Ramos (cell line): ENCODE measurements around the gene SRSF4.

Experiments used
- in situ Hi-C: fragments of 300-500 bp; cut with MboI; formaldehyde crosslinking; loops from one replicate; pipeline ENCODE4 v1.14.3; 2022; ENCODE audit warnings: low sequenced_read_pairs; ENCODE audit not compliant: unreplicated experiment

The SRSF4 gene

DNA sequence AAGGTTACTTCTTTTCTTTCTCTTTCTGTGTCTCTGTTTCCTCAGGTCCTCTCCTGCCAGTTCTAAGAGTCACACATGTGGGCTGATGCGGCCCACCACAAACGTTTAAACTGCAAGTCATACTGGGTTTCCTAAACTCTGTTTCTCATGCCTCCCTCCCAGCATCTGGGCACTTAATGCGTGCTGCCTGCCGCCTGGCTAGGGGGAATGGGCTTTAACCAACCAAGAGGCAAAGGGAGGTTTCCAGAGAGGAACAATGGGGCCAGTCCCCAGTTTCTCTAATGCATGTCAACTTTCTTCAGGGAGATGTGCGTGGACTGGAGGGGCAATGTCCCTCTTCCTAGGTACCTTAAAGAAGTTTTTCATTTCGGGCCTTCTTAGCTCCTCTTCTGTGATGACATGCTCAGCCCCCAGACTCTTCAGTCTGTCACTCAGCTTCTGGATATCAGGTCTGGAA is 19.9 kb upstream of the SRSF4 start:
- in situ Hi-C loops: no loop called here

DNA sequence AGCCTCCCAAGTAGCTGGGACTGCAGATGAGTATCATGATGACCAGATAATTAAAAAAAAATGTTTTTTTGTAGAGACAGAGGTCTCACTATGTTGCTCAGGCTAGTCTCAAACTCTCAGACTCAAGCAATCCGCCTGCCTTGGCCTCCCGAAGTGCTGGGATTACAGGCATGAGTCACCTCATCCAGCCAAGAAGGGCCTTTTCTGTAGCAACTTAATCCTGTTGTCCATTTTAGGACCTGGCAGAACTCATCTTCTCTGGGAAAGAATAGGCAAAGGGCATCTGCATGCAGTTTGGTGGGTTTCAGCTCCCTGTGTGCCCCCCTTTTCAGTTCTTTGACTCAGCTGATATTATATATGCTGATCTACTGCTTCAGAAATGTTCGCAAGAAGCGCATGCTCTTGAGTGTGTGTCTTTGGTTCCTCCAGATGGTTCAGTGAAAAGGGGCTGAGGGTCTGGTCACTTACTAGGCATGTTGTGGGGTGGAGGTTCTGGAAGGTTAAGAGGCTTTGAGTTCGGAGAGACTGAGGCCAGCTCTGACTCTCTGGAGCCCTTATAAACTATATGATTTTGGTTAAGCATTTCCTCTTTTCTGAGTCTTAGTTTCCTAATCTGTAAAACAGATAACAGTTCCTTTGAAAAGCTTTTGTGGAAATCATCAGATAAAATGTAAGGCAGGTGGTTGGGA is 19.4 kb upstream of the SRSF4 start:
- in situ Hi-C loops: no loop called here

DNA sequence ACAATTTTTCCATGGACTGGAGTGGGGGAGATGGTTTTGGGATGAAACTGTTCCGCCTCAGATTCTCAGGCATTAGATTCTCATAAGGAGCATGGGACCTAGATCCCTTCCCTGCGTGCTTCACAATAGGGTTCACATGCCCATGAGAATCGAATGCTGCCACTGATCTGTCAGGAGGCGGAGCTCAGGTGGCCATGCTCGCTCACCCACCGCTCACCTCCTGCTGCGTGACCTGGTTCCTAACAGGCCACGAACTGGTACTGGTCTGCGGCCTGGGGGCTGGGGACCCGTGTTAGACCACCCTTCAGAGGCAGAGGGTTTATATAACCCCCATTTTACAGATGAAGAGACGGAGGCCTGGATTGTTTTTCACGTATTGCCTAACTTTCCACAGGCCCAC is 16.3 kb upstream of the SRSF4 start:
- in situ Hi-C loops: loop anchor here (5.0 kb wide), 1 partner anchor 316 kb away; no protein-coding TSS in a partner anchor

DNA sequence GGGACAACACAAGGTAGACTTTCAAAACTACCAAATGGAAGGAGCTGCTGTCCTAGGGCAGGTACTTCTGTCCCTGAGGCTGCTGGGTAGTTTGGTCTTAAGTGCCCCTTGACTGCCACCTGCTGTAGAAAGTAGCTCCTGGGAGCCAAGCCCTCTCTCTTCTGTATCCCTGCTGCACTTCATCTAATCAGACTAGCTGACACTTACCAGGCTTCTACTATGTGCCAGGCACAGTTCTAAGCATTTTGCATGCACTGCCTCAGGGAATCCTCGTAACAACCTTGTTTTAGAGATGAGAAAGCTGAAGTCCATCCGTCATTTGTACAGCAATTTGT is 15.9 kb upstream of the SRSF4 start:
- in situ Hi-C loops: loop anchor here (5.0 kb wide), 1 partner anchor 315 kb away; no protein-coding TSS in a partner anchor

DNA sequence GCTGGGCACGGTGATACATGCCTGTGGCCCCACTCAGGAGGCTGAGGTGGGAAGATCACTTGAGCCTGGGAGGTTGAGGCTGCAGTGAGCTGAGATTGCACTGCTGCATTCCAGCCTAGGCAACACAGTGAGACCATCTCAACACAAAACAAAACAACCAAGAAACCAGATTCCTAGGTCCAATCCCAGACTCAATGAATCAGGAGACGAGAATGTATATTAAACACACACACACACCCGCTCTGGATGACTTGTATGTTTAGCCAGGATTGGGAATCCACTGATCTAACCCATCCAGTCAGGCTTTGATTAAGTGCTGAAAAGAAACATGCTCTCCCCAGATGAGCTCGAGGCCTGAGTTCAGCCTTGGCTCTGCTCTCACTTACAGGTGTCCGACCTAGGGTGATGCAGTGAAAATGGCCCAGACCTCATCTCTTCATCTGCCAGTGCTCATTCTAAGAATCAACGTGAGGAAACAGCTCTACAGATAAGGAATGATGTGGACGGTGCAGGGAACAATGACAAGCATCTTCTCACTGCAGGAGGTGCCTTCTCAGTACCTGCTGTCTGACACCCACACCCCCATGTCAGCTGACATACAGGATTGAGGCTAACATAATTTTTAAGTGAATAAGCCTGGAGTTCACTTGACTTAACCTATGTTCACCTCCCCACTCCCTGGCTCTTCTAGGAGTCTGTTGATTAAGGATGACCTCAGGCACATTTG is 15.3 kb upstream of the SRSF4 start:
- in situ Hi-C loops: loop anchor here (5.0 kb wide), 1 partner anchor 315 kb away; no protein-coding TSS in a partner anchor

DNA sequence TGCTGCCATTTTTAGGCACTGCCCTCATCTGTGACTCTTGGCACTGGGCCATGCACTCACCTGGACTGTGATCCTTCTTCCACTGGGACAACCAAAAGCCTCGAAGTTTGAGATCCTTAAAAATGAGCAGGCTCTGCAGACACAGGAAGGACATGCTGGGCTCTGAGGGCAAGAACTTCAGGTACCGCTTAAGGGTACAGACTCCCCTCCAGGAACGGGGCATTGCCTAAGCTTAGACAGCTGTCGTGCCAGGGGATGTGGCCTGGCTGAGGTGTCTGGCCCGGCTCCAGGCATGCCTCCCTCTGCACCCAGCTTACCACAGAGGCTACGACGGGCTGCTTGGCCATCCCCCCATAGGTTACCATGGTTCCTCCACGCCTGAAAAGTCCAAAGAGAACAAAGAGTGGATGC is 14.2 kb upstream of the SRSF4 start:
- in situ Hi-C loops: loop anchor here (5.0 kb wide), 1 partner anchor 314 kb away; no protein-coding TSS in a partner anchor

DNA sequence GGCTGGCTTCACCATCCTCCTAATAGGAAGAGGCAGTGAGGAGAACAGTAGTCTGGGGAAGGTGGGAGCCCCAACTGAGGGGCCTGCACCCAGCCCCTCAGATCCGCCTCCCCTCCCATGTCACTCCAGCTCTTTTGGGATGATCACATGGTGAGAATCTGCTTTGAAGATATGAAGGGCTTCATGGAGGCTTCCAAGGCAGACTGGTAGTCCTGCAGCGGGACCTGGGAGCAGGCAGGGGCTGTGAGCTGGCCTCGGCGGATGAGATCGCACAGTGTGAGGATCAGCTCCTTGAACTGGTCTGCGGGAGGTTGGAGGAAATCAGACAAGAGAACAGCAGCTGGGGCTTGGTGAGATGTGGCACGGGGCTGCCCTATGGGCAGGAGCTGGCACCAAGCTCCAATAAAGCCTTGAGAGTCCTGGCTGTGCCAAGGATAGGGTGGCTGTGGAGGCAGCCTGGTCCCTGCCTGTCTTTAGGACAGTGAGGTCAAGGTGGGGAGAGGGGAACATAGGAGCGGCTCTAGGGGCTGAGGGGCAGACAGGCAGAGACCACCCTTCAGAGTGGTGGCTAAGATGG is 12.3 kb upstream of the SRSF4 start:
- in situ Hi-C loops: no loop called here

DNA sequence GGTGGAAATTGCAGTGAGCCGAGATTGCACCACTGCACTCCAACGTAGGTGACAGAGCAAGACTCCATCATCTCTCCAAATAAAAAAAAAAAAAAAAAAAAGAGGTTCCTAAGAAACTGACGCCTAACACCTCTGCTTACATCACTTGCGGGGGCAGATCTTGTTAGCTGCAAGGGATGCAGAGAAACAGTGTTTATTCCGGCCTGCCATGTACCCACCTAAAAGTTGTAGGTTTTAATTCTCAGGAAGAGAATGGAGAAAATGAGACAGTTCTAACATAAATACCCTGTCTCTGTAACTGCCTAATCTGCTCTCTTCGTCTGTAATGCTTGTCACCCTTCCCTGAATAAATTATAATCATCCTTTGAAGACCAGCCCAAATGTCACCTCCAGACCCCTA is 9.0 kb upstream of the SRSF4 start:
- in situ Hi-C loops: no loop called here

DNA sequence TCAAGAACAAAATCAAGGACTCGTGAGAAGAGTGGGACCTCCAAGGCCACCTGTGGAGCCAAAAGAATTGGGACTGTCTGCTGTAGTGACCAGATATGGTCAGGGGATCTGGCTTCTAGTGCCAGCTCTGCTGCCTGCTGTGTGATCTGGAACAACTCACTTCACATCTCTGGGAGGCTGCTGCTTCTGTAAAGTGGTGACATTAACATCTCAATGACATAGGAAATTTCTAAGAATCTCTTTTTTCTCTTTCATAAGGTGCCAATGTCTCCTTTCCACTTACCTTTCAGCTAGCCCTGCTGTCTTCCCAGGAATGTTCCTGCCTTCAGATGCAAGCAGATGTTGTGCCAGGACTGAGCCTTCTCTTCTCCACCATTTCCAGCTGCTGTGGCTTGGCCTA is 5.0 kb upstream of the SRSF4 start:
- in situ Hi-C loops: no loop called here

DNA sequence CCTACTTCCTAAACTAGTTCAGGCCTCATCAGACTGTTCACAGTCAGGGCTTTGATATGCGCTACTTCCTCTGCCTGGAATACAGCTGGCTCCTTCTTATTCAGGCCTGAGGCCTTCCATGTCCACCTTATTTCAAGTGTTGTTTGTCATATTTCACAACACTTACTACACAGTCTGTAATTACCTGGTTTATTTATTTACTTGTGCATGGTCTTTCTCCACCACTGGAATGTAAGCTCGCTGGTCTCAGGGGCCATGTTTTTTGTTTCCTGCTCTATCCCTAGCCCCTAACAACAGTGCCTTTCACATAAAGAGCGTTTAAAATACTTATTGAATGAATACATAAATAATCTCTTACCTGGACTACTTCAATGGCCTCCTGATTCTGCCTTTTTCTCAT is 4.6 kb upstream of the SRSF4 start:
- in situ Hi-C loops: no loop called here

DNA sequence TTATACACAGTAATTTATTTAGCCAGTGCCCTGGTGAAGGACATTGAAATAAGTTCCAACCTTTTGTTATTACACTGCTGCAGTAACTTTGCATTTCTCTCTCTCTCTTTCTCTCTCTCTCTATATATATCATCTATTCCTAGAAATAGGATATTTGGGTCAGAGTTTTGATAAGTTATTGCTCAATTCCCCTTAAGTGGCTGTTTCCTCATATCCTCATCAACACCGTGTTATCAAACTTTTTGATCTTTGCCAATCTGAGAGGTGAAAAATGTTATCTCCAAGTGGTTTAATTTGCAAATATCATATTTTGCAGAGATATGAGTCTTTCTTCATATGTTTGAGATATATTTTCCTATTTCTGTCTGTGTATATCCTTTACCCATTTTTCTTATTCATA is 1.6 kb upstream of the SRSF4 start:
- in situ Hi-C loops: no loop called here

DNA sequence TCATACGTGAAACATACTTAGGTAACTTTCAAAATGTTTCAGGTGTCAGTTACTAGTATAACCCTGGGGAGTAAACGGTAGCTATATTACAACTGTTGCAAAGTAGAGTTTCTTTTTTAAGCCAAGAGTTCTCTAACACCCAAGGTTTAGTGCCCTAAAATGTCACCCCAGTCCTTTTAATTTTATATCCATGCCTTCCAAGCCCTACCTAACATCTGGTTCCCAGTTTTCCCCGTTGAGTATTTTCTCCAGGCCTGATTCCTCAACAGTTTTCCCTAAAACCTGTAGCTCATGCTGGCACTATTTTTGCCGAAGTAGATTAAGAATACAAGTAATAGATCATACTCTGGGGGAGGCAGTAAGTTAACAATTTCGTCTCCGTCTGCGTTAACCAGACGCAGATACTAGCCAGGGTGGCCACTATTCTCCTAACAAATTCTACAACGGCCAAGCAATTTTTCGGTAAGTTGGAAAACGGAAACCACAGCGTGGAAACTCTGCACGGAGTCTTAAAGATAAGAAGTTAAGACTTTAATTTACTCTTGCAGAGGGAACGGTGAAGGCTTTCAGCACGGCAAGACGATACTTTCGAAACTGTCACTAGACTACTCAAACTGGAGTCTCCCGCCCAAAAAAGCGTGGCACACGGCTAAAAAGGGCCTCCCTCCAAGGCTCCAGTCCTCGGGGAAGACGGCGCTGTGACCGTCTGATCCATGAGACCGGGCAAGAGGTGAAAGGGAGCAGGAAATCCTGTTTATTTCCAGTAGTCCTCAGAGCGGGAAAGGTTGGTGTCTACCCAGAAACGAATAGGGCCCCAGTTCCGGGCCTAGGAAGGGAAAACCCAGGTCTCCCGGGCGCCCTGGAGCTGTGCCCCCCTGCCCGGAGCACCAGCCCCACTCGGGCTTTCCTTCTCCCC is 945 bp downstream of the SRSF4 start:
- in situ Hi-C loops: no loop called here

DNA sequence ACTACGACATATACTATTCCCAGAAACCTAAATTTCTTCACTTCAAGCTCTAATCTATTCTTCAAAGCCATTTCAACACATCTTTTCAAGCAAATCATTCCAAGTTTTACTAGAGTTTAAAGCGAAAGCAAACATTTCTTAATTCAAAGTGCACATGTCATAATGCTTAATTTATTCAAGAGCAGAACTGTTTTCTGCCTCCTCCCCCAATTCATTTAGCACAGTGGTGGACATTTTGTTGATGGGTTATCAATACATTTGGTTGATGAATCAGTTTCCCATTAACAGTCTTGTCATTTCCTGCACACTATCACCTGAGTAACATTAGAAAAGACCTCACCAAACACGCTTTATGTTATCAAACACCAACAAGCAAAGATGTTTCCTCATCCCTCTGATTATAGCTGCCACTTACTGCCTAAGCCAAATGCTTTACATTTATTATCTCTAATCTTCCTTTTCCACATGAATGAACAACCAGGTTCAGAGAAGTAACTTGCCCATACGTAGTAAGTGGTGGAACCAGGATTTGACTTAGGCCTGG is 2.0 kb downstream of the SRSF4 start:
- in situ Hi-C loops: no loop called here

DNA sequence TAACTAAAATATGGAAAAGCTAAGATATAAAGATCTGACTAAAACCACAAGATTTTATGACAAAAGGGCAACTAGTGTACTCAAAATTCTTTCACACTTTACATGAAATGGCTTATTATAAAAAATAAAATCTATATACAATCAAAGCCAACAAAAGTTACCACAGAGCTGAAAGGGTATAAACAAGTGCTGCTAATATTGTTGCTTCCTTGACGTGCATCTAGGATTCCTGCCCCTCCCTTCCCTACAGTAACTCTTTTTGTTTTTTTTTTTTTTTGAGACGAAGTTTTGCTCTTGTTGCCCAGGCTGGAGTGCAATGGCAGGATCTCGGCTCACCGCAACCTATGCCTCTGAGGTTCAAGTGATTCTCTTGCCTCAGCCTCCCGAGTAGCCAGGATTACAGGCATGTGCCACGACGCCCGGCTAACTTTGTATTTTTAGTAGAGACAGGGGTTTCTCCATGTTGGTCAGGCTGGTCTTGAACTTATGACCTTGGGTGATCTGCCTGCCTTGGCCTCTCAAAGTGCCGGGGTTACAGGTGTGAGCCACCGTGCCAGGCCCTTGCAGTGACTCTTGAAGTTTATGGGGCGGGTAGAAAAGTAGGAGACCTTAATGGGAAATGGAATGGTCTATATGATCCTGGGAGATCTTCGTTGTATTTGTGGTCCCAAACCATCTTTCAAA is 4.5 kb downstream of the SRSF4 start:
- in situ Hi-C loops: no loop called here

DNA sequence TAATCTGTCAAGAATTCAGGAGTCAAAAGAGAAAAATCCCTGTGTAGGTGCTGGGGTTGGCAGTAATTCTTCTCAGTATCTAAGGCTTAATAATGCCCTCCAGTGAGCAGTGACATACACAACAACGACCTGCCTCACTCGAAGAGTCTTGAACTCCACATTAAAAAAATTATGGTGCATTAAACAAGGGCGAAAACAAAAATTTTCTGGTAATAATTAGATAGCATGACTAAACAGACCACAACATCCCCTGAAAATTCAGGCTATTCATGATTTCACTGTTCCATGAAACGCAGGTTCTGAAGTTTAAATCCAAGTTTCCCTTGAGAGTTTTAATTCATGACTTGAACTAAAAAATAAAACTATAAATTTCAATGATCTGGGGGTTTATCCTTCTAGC is 5.1 kb downstream of the SRSF4 start:
- in situ Hi-C loops: no loop called here

DNA sequence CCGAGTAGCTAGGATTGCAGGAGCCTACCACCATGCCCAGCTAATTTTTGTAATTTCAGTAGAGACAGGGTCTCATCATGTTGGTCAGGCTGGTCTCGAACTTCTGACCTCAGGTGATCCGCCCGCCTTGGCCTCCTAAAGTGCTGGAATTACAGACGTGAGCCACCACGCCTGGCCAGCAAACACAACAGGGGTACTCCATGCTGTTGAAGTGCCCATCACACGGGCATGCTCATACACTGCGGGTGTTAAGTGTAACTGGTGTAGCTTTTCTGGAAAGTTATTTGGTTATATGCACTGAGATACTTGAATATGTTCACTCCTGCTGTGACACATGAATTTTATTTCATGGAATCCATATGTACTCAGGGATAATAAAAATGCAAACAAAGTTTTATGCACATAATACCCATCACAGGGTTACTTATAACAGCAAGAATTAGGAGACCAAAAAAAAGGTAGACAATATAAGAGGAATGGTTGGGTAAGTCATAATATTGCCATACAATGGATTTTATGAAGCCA is 9.2 kb downstream of the SRSF4 start:
- in situ Hi-C loops: no loop called here

DNA sequence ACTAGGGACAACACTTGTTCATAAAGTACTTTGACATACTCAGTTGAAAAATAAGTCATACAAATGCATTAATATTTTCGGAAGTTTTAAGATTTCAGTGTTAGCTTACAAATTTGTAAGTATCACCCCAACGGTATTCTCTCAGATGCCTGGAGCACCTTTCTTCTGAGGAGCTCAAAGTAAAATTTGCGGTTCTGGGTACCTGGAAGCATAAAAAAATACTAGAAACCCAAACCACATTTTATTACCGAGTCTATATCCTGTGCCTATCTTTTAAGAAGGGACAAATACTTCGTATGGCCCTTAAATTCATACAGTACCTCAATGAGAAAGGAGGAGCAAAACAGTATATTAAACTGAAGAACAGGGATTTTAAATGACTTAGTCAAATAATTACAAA is 10.2 kb downstream of the SRSF4 start:
- in situ Hi-C loops: no loop called here

DNA sequence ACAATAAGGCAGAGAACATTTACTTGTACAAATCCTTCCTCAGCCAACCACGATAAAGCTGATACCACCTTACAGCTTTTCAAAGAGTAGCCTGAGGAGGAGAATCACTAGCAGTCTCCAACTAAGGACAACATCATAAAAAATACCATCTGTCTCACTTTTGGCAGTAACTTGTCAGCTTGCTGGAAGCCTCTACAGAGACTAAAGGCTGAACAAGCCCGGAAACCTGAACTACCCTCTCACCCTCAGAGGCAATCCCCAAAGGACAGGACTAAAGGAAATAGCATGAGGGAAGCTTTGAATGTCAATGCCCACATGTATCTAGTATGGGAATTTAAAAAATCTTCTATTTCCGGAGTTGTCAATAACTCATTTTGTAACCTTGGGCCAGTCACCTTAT is 10.6 kb downstream of the SRSF4 start:
- in situ Hi-C loops: no loop called here

DNA sequence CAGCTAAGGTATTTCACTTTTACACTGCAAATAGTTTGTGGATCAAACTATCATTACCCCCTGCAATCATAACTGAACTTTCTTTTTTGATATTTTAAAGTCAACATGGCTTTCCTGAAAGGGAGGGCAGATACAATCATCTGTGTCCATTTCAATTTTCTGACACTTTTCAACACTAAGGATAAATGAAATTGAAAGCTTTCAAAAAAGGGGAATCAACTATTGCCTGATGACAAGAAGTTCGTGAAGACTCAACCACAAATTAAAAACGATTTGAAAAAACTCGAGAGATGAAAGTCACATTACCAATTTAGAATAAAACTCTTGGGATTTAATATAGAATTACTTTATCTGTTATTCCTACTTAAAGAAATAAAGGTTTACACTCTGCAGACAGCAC is 11.7 kb downstream of the SRSF4 start:
- in situ Hi-C loops: no loop called here
